Caco-2 (cell line): Measurements from ENCODE around the gene GMPS. TPM values are rescaled to one million over a fixed set of nuclear protein-coding genes. Genes with fewer than 3 reads are reported as not detected.

Experiments
- BruUV-seq: library from RNA; stranded (reverse); fragments of 400-500 nt; replicated peaks from 2 replicates; lab custom pipeline; 2021; lab: Mats Ljungman, UMichigan
- CTCF ChIA-PET: fragments of 300-600 bp; sonication (Branson Sonifier 250); formaldehyde crosslinking; loops from one replicate; lab custom pipeline; 2022; ENCODE audit warnings: antibody characterized with exemption; lab: Charles Lee
- POLR2A ChIA-PET: fragments of 300-600 bp; sonication (Branson Sonifier 250); formaldehyde crosslinking; loops from one replicate; lab custom pipeline; 2022; ENCODE audit warnings: antibody characterized with exemption; lab: Charles Lee
- DNase-seq, 2 experiments: peaks; one replicate each; pipeline versions ENCODE4 v3.0.0 to v3.0.0-alpha.2; 2020 to 2022
- H3K27me3 ChIP-seq: replicated peaks from 2 replicates; pipeline ENCODE4 v1.6.0; 2011; ENCODE audit warnings: low read length; ENCODE audit not compliant: control insufficient read depth, insufficient read depth
- H3K36me3 ChIP-seq: 2 replicates; pipeline ENCODE4 v1.5.1; 2011; ENCODE audit warnings: low read length; ENCODE audit not compliant: control insufficient read depth, insufficient read depth
- H3K4me1 ChIP-seq: fragments of 250-450 bp; sonication (Bioruptor Pico); 2 replicates; pipeline ENCODE4 v1.5.1; 2020; ENCODE audit warnings: mild to moderate bottlenecking
- H3K4me3 ChIP-seq: 2 replicates; pipeline ENCODE4 v1.5.1; 2011; ENCODE audit warnings: low read depth, mild to moderate bottlenecking, control low read depth, low read length
- H3K9me3 ChIP-seq: fragments of 250-450 bp; sonication (Bioruptor Pico); 2 replicates; pipeline ENCODE4 v1.5.1; 2020; ENCODE audit warnings: mild to moderate bottlenecking, moderate library complexity
- H3K27ac Mint-ChIP-seq: one replicate; pipeline ENCODE4 v1.8.0; 2022; ENCODE audit warnings: mixed read lengths; ENCODE audit not compliant: unreplicated experiment
- H3K27me3 Mint-ChIP-seq: one replicate; pipeline ENCODE4 v1.8.0; 2022; ENCODE audit warnings: mixed read lengths; ENCODE audit not compliant: insufficient read depth, unreplicated experiment
- H3K36me3 Mint-ChIP-seq: one replicate; pipeline ENCODE4 v1.8.0; 2022; ENCODE audit warnings: mild to moderate bottlenecking, mixed read lengths; ENCODE audit not compliant: insufficient read depth, unreplicated experiment
- H3K4me1 Mint-ChIP-seq: one replicate; pipeline ENCODE4 v1.8.0; 2022; ENCODE audit warnings: low read depth, mixed read lengths; ENCODE audit not compliant: unreplicated experiment
- H3K4me3 Mint-ChIP-seq: one replicate; pipeline ENCODE4 v1.8.0; 2022; ENCODE audit warnings: mild to moderate bottlenecking, moderate library complexity, mixed read lengths; ENCODE audit not compliant: unreplicated experiment
- H3K9me3 Mint-ChIP-seq: one replicate; pipeline ENCODE4 v1.8.0; 2022; ENCODE audit warnings: mixed read lengths; ENCODE audit not compliant: unreplicated experiment
- CTCF ChIP-seq, 2 experiments: fragments of 200-600 bp in 1 of 2; IDR thresholded peaks; 1 replicate in 1 of 2; 2 replicates in 1 of 2; pipeline versions ENCODE4 v1.5.1 to v1.8.0; 2011 to 2022; ENCODE audit warnings: antibody characterized with exemption in 1 of 2, control low read depth in 1 of 2, inconsistent platforms in 1 of 2, low read depth in 1 of 2, low read length in 1 of 2, mild to moderate bottlenecking in 1 of 2, moderate library complexity in 1 of 2; ENCODE audit not compliant: insufficient read depth in 1 of 2, severe bottlenecking in 1 of 2, unreplicated experiment in 1 of 2
- intact Hi-C: fragments of 100-400 bp; cut with micrococcal nuclease; formaldehyde crosslinking; loops from one replicate; pipeline ENCODE4 v1.10.0; 2022; ENCODE audit not compliant: unreplicated experiment
- total RNA-seq: library from RNA; stranded (reverse); gene quantifications from 2 replicates; pipeline ENCODE4 v1.2.3, GENCODE V29; 2022

GMPS gene
- total RNA-seq, 1 experiment from 2014 or later = 102 TPM

- BruUV-seq = no TSS peak
- Mint-ChIP-seq H3K4me3 (no peak overlapping the region), H3K27ac (no peak overlapping the region), H3K27me3 (no peaks in the 10 kb centered on the region), H3K4me1 (no peaks in the 10 kb centered on the region), H3K36me3 (peaks cover 64% of the 10 kb centered on the region), H3K9me3 (no peaks in the 10 kb centered on the region)
- Histone ChIP-seq H3K27me3 (no peaks in the 10 kb centered on the region), H3K9me3 (no peaks in the 10 kb centered on the region), H3K4me3 (no peak overlapping the region), H3K4me1 (no peaks in the 10 kb centered on the region), H3K36me3 (no peaks in the 10 kb centered on the region; the same call in none of the 2 replicates)
- intact Hi-C loops = no loop called here
- no peak for TF ChIP-seq CTCF (IDR thresholded peaks at IDR 0.05; ENCODE audit: insufficient read depth in 1 of 2, low read depth in 1 of 2, low read length in 1 of 2, severe bottlenecking in 1 of 2, unreplicated experiment in 1 of 2)
- POLR2A ChIA-PET = no interaction called here
- no peak for DNase-seq
- CTCF ChIA-PET = no interaction called here
Measured at GRCh38 chr3:155917781-155918180, 47.3 kb downstream of the GMPS start.

- Histone ChIP-seq H3K4me1 (no peaks in the 10 kb centered on the region), H3K9me3 (no peaks in the 10 kb centered on the region), H3K36me3 (no peaks in the 10 kb centered on the region; the same call in 1 of the 2 replicates), H3K4me3 (no peak overlapping the region), H3K27me3 (no peaks in the 10 kb centered on the region)
- H3K4me1 Mint-ChIP-seq = no peaks in the 10 kb centered on the region
- H3K27me3 Mint-ChIP-seq = no peaks in the 10 kb centered on the region
- POLR2A ChIA-PET = no interaction called here
- no peaks in the 10 kb centered on the region for H3K9me3 Mint-ChIP-seq
- CTCF ChIA-PET = no interaction called here
- peaks cover 60% of the 10 kb centered on the region for H3K36me3 Mint-ChIP-seq
- no peak for DNase-seq
- BruUV-seq = no TSS peak
- no peak overlapping the region for H3K4me3 Mint-ChIP-seq
- H3K27ac Mint-ChIP-seq = no peak overlapping the region
- intact Hi-C loops = no loop called here
- TF ChIP-seq CTCF (IDR thresholded peaks at IDR 0.05; ENCODE audit: insufficient read depth in 1 of 2, low read depth in 1 of 2, low read length in 1 of 2, severe bottlenecking in 1 of 2, unreplicated experiment in 1 of 2) = no peak
Measured at GRCh38 chr3:155919728-155920127, 49.3 kb downstream of the GMPS start.

GRCh38 chr3:155921486-155921885 is 51.0 kb downstream of the GMPS start:
- H3K4me3 Mint-ChIP-seq = no peak overlapping the region
- H3K36me3 Mint-ChIP-seq = peaks cover 42% of the 10 kb centered on the region
- no peaks in the 10 kb centered on the region for H3K4me1 Mint-ChIP-seq
- no peaks in the 10 kb centered on the region for H3K27me3 ChIP-seq
- no peaks in the 10 kb centered on the region for H3K4me1 ChIP-seq
- no peaks in the 10 kb centered on the region for H3K36me3 ChIP-seq
- no peak for TF ChIP-seq CTCF (IDR thresholded peaks at IDR 0.05; ENCODE audit: insufficient read depth in 1 of 2, low read depth in 1 of 2, low read length in 1 of 2, severe bottlenecking in 1 of 2, unreplicated experiment in 1 of 2)
- no peaks in the 10 kb centered on the region for H3K9me3 ChIP-seq
- no peaks in the 10 kb centered on the region for H3K9me3 Mint-ChIP-seq
- BruUV-seq = no TSS peak
- no peak for DNase-seq
- no peak overlapping the region for H3K27ac Mint-ChIP-seq
- CTCF ChIA-PET = no interaction called here
- intact Hi-C loops = no loop called here
- POLR2A ChIA-PET = no interaction called here
- H3K4me3 ChIP-seq = no peak overlapping the region
- H3K27me3 Mint-ChIP-seq = no peaks in the 10 kb centered on the region
